GM20000 (cell line): ENCODE data around the gene IFI6.
"Not testable (repeated sequence)": the region's sequence is repeated elsewhere in the genome, so short reads cannot be mapped to it uniquely, and the experiment has no call there.

Source experiments
- DNase-seq: peaks from one replicate; pipeline ENCODE4 v3.0.0; 2012; ENCODE audit warnings: low spot score
- CTCF ChIP-seq: IDR thresholded peaks from 2 replicates; pipeline ENCODE4 v1.5.1; 2012; ENCODE audit warnings: mild to moderate bottlenecking, control low read depth; ENCODE audit errors: extremely low read depth, missing control alignments

IFI6 gene

GRCh38 chr1:27648602-27649305 lies 23.2 kb downstream of the IFI6 start:
- no peak for DNase-seq
- no peak for TF ChIP-seq CTCF

- DNase-seq = no peak
- TF ChIP-seq CTCF = no peak
Observed at GRCh38 chr1:27647328-27647727, 24.7 kb downstream of the IFI6 start.

GRCh38 chr1:27646676-27647075 lies 25.3 kb downstream of the IFI6 start:
- no peak for DNase-seq
- TF ChIP-seq CTCF = no peak

- no peak for DNase-seq
- TF ChIP-seq CTCF = no peak
Observed at GRCh38 chr1:27645071-27645415, 26.9 kb downstream of the IFI6 start.

- no peak for DNase-seq
- no peak for TF ChIP-seq CTCF
Observed at GRCh38 chr1:27644369-27645070, 27.5 kb downstream of the IFI6 start.

GRCh38 chr1:27643600-27644368 lies 28.2 kb downstream of the IFI6 start:
- peak; percentile 70 for DNase-seq

GRCh38 chr1:27640514-27640913 lies 31.5 kb downstream of the IFI6 start:
- DNase-seq = not testable (repeated sequence)

More at GRCh38 chr1:27643600-27644368, 28.2 kb downstream of the IFI6 start:
- TF ChIP-seq CTCF = peak; percentile 61

- DNase-seq = no peak
- TF ChIP-seq CTCF = no peak
Observed at GRCh38 chr1:27638805-27639204, 33.2 kb downstream of the IFI6 start.
